T-cell (primary cell): Measurements from ENCODE around the gene HSBP1L1. TPM values are rescaled to one million over a fixed set of nuclear protein-coding genes. Genes with fewer than 3 reads are reported as not detected.

Experiments used
- ATAC-seq, 4 experiments: fragments of 200-7000 bp in 3 of 4; fragments of 150-1000 bp in 1 of 4; cut with Tn5 transposase; replicated peaks in 1 of 4; 1 replicate in 3 of 4; 2 replicates in 1 of 4; pipeline ENCODE4 v1.10.0; 2021; ENCODE audit warnings: moderate library complexity in 3 of 4, mild to moderate bottlenecking in 2 of 4, moderate number of reproducible peaks in 1 of 4
- CTCF ChIA-PET, 2 donors: fragments of 300-600 bp; sonication (Branson Sonifier 250); formaldehyde crosslinking; loops; one replicate each; lab custom pipeline; 2022; ENCODE audit warnings: antibody characterized with exemption in 2 of 2; lab: Charles Lee
- POLR2A ChIA-PET, 2 donors: fragments of 300-600 bp; sonication (Branson Sonifier 250); formaldehyde crosslinking; loops; one replicate each; lab custom pipeline; 2022; ENCODE audit warnings: antibody characterized with exemption in 2 of 2; lab: Charles Lee
- DNase-seq, 35 experiments: peaks; one replicate each; pipeline versions ENCODE4 v3.0.0 to v3.0.0-alpha.2; 2013 to 2023
- H3K27ac ChIP-seq: one replicate; pipeline ENCODE4 v1.5.1; 2013; ENCODE audit warnings: low read length
- H3K27me3 ChIP-seq, 2 experiments: replicated peaks in 1 of 2; 1 replicate in 1 of 2; 2 replicates in 1 of 2; pipeline versions ENCODE4 v1.6.1 to v1.7.0; 2013; ENCODE audit warnings: low read length in 1 of 2, mixed read lengths in 1 of 2; ENCODE audit not compliant: control insufficient read depth in 2 of 2, insufficient read depth in 2 of 2; ENCODE audit errors: extremely low read depth in 1 of 2
- H3K36me3 ChIP-seq, 2 donors: 1 replicate in 1 of 2; 2 replicates in 1 of 2; pipeline versions ENCODE4 v1.6.1 to v1.7.0; 2013; ENCODE audit warnings: low read length in 1 of 2; ENCODE audit not compliant: control insufficient read depth in 2 of 2, insufficient read depth in 1 of 2; ENCODE audit errors: extremely low read depth in 1 of 2
- H3K4me1 ChIP-seq, 2 experiments: 1 replicate in 1 of 2; 2 replicates in 1 of 2; pipeline versions ENCODE4 v1.6.1 to v1.7.0; 2013; ENCODE audit warnings: low read length in 2 of 2, mixed read lengths in 1 of 2; ENCODE audit not compliant: insufficient read depth in 2 of 2, control insufficient read depth in 1 of 2; ENCODE audit errors: extremely low read depth in 1 of 2
- H3K4me3 ChIP-seq, 2 donors: 1 replicate in 1 of 2; 2 replicates in 1 of 2; pipeline versions ENCODE4 v1.5.1 to v1.7.0; 2013; ENCODE audit warnings: mild to moderate bottlenecking in 2 of 2, low read length in 1 of 2, moderate library complexity in 1 of 2; ENCODE audit not compliant: control insufficient read depth in 1 of 2; ENCODE audit errors: extremely low read depth in 1 of 2
- H3K9me3 ChIP-seq: 2 replicates; pipeline ENCODE4 v1.7.0; 2013
- H3K27ac Mint-ChIP-seq, 2 donors: one replicate each; pipeline ENCODE4 v1.8.0; 2020 to 2021; ENCODE audit warnings: mild to moderate bottlenecking in 2 of 2, mixed read lengths in 2 of 2
- H3K27me3 Mint-ChIP-seq, 2 donors: one replicate each; pipeline ENCODE4 v1.8.0; 2021 to 2022; ENCODE audit warnings: mixed read lengths in 2 of 2
- H3K36me3 Mint-ChIP-seq: one replicate; pipeline ENCODE4 v1.8.0; 2021; ENCODE audit warnings: mixed read lengths
- H3K4me1 Mint-ChIP-seq, 3 donors: one replicate each; pipeline ENCODE4 v1.8.0; 2020 to 2022; ENCODE audit warnings: mixed read lengths in 3 of 3, mild to moderate bottlenecking in 1 of 3
- H3K4me3 Mint-ChIP-seq, 3 donors: one replicate each; pipeline ENCODE4 v1.8.0; 2020 to 2022; ENCODE audit warnings: mild to moderate bottlenecking in 3 of 3, mixed read lengths in 3 of 3, moderate library complexity in 3 of 3
- H3K9me3 Mint-ChIP-seq, 3 donors: one replicate each; pipeline ENCODE4 v1.8.0; 2020 to 2022; ENCODE audit warnings: mixed read lengths in 3 of 3
- WGBS: methylation state at CpG from one replicate; pipeline ENCODE4 v1.1.5; 2013; ENCODE audit warnings: missing lambda C conversion rate; ENCODE audit not compliant: insufficient coverage; 5-methylcytosine and 5-hydroxymethylcytosine counted together
- total RNA-seq, 35 experiments: library from RNA in 6 of 35; stranded (reverse) in 6 of 35; fragments of 120-200 nt in 1 of 35; gene quantifications; one replicate each; pipeline versions ENCODE4 v1.2.1 to v1.2.4 and lab custom pipeline; 2013 to 2026

The HSBP1L1 gene
- total RNA-seq, 5 donors from 2014 or later (not counting 1 experiment from before 2014, with no cell fraction given) = 17.3 to 26.6 (median 20.6) TPM

DNA sequence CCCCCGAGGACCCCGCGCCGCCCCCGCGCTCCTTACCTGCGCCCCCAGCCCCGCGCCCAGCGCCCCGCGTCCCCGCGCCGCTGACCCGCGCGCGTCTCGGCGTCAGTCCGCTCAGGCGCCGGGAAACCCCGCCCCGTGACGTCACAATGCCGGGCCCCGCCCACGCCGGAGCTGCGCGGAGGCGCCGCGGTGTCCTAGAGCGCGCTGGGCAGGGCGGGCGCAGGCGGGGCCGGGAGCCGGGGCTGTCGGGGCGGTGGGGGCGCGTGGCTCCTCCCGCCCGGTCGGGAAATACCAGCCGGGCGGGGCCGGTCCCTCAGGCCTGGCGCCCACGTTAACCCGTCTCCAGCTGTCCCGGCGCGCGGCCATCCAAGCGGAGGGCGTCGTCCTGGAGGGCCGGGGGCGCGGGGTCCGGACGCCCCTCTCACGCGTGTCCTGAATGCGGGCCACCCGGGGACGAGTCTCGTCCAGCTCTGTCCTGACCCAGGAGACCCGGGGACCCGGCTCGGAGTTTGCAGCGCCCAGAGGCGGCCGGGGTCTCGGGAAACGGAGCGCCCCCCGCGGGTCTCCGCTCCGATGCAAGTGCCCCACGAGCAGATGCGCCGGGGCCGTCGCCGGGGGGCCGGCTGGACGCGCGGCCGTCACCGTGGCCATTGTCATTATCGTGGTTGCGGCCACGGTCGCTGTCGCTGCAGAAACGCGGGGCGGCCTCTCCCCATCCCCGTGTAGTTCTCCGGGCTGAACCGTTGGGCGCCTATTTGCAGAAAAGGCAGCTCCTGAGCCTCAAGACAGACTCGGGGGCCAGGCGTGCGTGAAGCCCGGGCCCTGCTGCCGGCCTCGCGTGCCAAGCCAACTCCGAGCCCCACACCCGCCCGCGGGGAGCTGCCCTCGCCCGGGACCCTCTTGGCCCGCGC lies 12.6 kb upstream of the HSBP1L1 start, which contains the start of gene SLC66A2:
Gene SLC66A2 (minus strand): TSS at position 109 of the 911 bp plus-strand sequence. CDS start 727 bp downstream, outside the sequence.
- Histone ChIP-seq H3K36me3 (peaks cover 0 to 3% of the 10 kb centered on the region in 2 donors), H3K4me3 (peak within 1 kb of the TSS; percentile 55 to 81), H3K9me3 (no peaks in the 10 kb centered on the region), H3K4me1 (peaks cover 9 to 35% of the 10 kb centered on the region in 2 experiments), H3K27me3 (no peaks in the 10 kb centered on the region), H3K27ac (no peak within 1 kb of the TSS)
- Mint-ChIP-seq H3K36me3 (peaks cover 7% of the 10 kb centered on the region), H3K9me3 (no peaks in the 10 kb centered on the region), H3K4me1 (peaks cover 24 to 32% (median 30%) of the 10 kb centered on the region in 3 donors), H3K27me3 (no peaks in the 10 kb centered on the region), H3K4me3 (peak within 1 kb of the TSS; percentile 83 to 86 (median 86)), H3K27ac (peak within 1 kb of the TSS; percentile 48 to 65)
- peak; percentile 93 to 94 (median 94) for ATAC-seq
- ChIA-PET CTCF (interaction anchor here in 1 of 2 donors (0.6 to 0.7 kb wide), 2 partner anchors 36 to 429 kb away, joined by 4 read pairs; partner anchors contain the start of gene TXNL4A), POLR2A (interaction anchor here in 1 of 2 donors (0.5 to 0.7 kb wide), 2 partner anchors 55 to 1312 kb away, joined by 3 to 4 read pairs; no protein-coding TSS in a partner anchor)
- peak; percentile 80 to 98 (median 92) for DNase-seq
- under 1% methylated on average over 120 of the region's 126 CpGs for WGBS

GRCh38 chr18:79952456-79952995 lies 11.9 kb upstream of the HSBP1L1 start:
- CTCF ChIA-PET = interaction anchor here in 1 of 2 donors (0.6 kb wide), 1 partner anchor 430 kb away, joined by 4 read pairs; no protein-coding TSS in a partner anchor
- Mint-ChIP-seq H3K27ac (no peak overlapping the region), H3K4me1 (peaks cover 24 to 28% (median 27%) of the 10 kb centered on the region in 3 donors), H3K27me3 (no peaks in the 10 kb centered on the region), H3K36me3 (peaks cover 7% of the 10 kb centered on the region), H3K9me3 (no peaks in the 10 kb centered on the region), H3K4me3 (peak overlapping the region; percentile 17 to 40 (median 28))
- DNase-seq = no peak
- H3K27ac ChIP-seq = no peak overlapping the region
- H3K9me3 ChIP-seq = no peaks in the 10 kb centered on the region
- peak overlapping the region in 1 of 2 donors; percentile 55 for H3K4me3 ChIP-seq
- POLR2A ChIA-PET = no interaction called here
- peaks cover 9 to 32% of the 10 kb centered on the region in 2 experiments for H3K4me1 ChIP-seq
- H3K36me3 ChIP-seq = no peaks in the 10 kb centered on the region
- WGBS = 52% methylated on average over 18 of the region's 43 CpGs
- ATAC-seq = no peak
- H3K27me3 ChIP-seq = no peaks in the 10 kb centered on the region

DNA sequence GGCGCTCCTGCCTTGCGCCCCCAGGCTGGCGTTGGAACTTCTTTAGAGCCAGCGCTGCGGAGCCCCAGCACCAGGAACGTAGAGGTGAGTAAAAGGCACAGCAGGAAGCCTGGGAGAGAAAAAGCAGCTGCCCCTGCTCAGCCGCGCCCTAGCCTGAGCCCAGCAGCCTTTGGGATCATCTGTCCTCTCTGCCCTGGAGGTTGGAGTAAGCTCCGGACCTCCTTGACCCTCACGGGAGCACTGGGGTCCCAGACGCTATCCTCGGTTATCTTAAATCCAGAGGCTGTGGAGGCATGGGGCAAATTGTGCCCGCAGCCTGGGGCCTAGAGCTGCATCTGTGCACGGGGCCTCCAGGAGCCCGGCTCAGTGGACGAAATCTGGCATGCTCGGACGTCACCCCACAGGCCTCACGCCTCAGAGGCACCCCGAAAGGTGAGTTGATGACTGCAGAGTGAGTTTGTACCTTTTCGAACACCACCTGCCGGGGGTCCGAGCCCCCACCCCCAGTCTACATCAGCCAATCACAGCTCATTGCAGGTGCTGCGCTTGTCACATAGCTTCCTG lies 11.4 kb upstream of the HSBP1L1 start:
- no peaks in the 10 kb centered on the region for H3K9me3 ChIP-seq
- no peak for DNase-seq
- no peaks in the 10 kb centered on the region for H3K36me3 ChIP-seq
- Mint-ChIP-seq H3K4me1 (peaks cover 24% of the 10 kb centered on the region in 3 donors), H3K36me3 (peaks cover 7% of the 10 kb centered on the region), H3K4me3 (peak overlapping the region; percentile 31 to 63 (median 40)), H3K27ac (no peak overlapping the region), H3K27me3 (no peaks in the 10 kb centered on the region), H3K9me3 (no peaks in the 10 kb centered on the region)
- CTCF ChIA-PET = no interaction called here
- peaks cover 9 to 28% of the 10 kb centered on the region in 2 experiments for H3K4me1 ChIP-seq
- POLR2A ChIA-PET = no interaction called here
- no peak overlapping the region for H3K4me3 ChIP-seq
- ATAC-seq = no peak
- no peak overlapping the region for H3K27ac ChIP-seq
- H3K27me3 ChIP-seq = no peaks in the 10 kb centered on the region
- 97% methylated on average over 19 of the region's 24 CpGs for WGBS

DNA sequence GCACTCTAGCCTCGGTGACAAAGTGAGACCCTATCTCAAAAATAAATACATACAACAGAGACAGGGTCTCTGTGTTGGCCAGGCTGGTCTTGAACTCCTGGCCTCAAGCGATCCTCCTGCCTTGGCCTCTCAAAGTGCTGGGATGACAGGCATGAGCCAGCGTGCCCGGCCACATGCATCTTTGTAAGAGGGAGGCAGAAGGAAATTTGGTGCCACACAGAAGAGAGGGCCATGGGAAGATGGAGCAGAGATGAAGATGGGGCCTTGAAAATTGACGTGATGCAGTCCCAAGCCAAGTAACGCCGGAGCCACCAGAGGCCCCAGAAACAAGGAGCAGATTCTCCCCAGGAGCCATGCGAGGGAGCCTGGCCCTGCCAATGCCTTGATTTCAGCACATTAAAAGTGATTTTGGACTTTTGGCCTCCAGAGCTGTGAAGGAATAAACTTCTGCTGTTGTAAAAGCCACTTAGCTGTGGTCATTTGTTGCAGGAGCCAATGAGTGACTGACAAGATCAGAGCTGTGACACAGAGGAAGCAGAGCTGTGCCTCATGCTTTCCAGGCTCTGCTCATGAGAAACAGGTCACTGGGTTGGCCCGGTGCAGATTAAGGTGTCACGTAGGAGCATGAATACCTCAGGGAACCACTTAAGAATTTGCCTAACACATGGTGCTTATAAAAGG lies 10.3 kb upstream of the HSBP1L1 start:
- no peak overlapping the region for H3K27ac ChIP-seq
- peak overlapping the region in 1 of 2 donors; percentile 48 for H3K27ac Mint-ChIP-seq
- H3K27me3 ChIP-seq = no peaks in the 10 kb centered on the region
- CTCF ChIA-PET = no interaction called here
- H3K4me3 Mint-ChIP-seq = peak overlapping the region in 2 of 3 donors; percentile 28 to 43
- H3K36me3 Mint-ChIP-seq = peaks cover 4% of the 10 kb centered on the region
- peaks cover 9 to 20% of the 10 kb centered on the region in 2 experiments for H3K4me1 ChIP-seq
- ATAC-seq = no peak
- peaks cover 14% of the 10 kb centered on the region in 3 donors for H3K4me1 Mint-ChIP-seq
- no peaks in the 10 kb centered on the region for H3K9me3 Mint-ChIP-seq
- 88% methylated on average over 7 of the region's 10 CpGs for WGBS
- H3K27me3 Mint-ChIP-seq = no peaks in the 10 kb centered on the region
- H3K9me3 ChIP-seq = no peaks in the 10 kb centered on the region
- no peaks in the 10 kb centered on the region for H3K36me3 ChIP-seq
- no peak for DNase-seq
- POLR2A ChIA-PET = no interaction called here
- H3K4me3 ChIP-seq = no peak overlapping the region

- H3K4me3 ChIP-seq = no peak overlapping the region
- Mint-ChIP-seq H3K27ac (no peak overlapping the region), H3K4me3 (no peak overlapping the region), H3K4me1 (peaks cover 10 to 11% (median 10%) of the 10 kb centered on the region in 3 donors), H3K9me3 (no peaks in the 10 kb centered on the region), H3K36me3 (peaks cover under 1% of the 10 kb centered on the region), H3K27me3 (no peaks in the 10 kb centered on the region)
- H3K27ac ChIP-seq = no peak overlapping the region
- no peak for ATAC-seq
- 91% methylated on average over 4 of the region's 5 CpGs for WGBS
- ChIA-PET POLR2A (no interaction called here), CTCF (no interaction called here)
- H3K4me1 ChIP-seq = peaks cover 5 to 16% of the 10 kb centered on the region in 2 experiments
- no peaks in the 10 kb centered on the region for H3K27me3 ChIP-seq
- H3K9me3 ChIP-seq = no peaks in the 10 kb centered on the region
- DNase-seq = no peak
- H3K36me3 ChIP-seq = no peaks in the 10 kb centered on the region
These were observed 9.7 kb upstream of the HSBP1L1 start for GRCh38 chr18:79954791-79955190.
